Activated CD4-positive, alpha-beta memory T cell treated with anti-CD3 and anti-CD28 coated beads for 36 hours (primary cell): Measurements from ENCODE around the gene RASGRF2. TPM values are rescaled to one million over a fixed set of nuclear protein-coding genes. Genes with fewer than 3 reads are reported as not detected.

Experiments used
- CTCF ChIA-PET: fragments of 350-600 bp; sonication (Branson Sonifier 250); formaldehyde crosslinking; loops from one replicate; lab custom pipeline; 2021; ENCODE audit warnings: antibody characterized with exemption, inconsistent platforms; lab: Charles Lee
- POLR2A ChIA-PET: fragments of 350-600 bp; sonication (Branson Sonifier 250); formaldehyde crosslinking; loops from one replicate; lab custom pipeline; 2021; ENCODE audit warnings: antibody characterized with exemption; lab: Charles Lee
- DNase-seq: peaks from one replicate; pipeline ENCODE4 v3.0.0-alpha.2; 2020
- H3K27ac Mint-ChIP-seq: one replicate; pipeline ENCODE4 v1.8.0; 2021; ENCODE audit warnings: mixed read lengths
- H3K27me3 Mint-ChIP-seq: one replicate; pipeline ENCODE4 v1.8.0; 2021; ENCODE audit warnings: mixed read lengths
- H3K36me3 Mint-ChIP-seq: one replicate; pipeline ENCODE4 v1.8.0; 2021; ENCODE audit warnings: mixed read lengths
- H3K4me1 Mint-ChIP-seq: one replicate; pipeline ENCODE4 v1.8.0; 2021; ENCODE audit warnings: low read depth, mixed read lengths
- H3K4me3 Mint-ChIP-seq: one replicate; pipeline ENCODE4 v1.8.0; 2021; ENCODE audit warnings: mild to moderate bottlenecking, mixed read lengths
- H3K9me3 Mint-ChIP-seq: one replicate; pipeline ENCODE4 v1.8.0; 2021; ENCODE audit warnings: mixed read lengths
- intact Hi-C: fragments of 100-400 bp; cut with micrococcal nuclease; formaldehyde crosslinking; loops from one replicate; pipeline ENCODE4 v1.15.1; 2023
- total RNA-seq, 2 experiments: library from RNA; stranded (reverse); gene quantifications; one replicate each; pipeline ENCODE4 v1.2.3, GENCODE V29; 2021

The RASGRF2 gene
- total RNA-seq: 1 to 10 TPM; 7.6 to 8.6 TPM

GRCh38 chr5:80959768-80960442 is at the start of gene RASGRF2:
TSS of gene RASGRF2 (plus strand) at chr5:80960363. CDS start at chr5:80960739, 376 bp downstream.
- peak; percentile 67 for DNase-seq
- Mint-ChIP-seq H3K9me3 (no peaks in the 10 kb centered on the region), H3K27me3 (peaks cover 6% of the 10 kb centered on the region), H3K36me3 (no peaks in the 10 kb centered on the region), H3K27ac (peak within 1 kb of the TSS; percentile 56), H3K4me1 (peaks cover 48% of the 10 kb centered on the region), H3K4me3 (peak within 1 kb of the TSS; percentile 81)
- CTCF ChIA-PET: interaction anchor here (0.8 to 2.7 kb wide), 4 partner anchors 48 to 339 kb away, joined by 3 to 22 read pairs (median 7); no protein-coding TSS in a partner anchor
- intact Hi-C loops: loop anchor here (2.0 to 10.0 kb wide), 4 partner anchors 75 to 555 kb away; partner anchors contain the start of genes ZCCHC9 and ZFYVE16
- POLR2A ChIA-PET: interaction anchor here (0.6 kb wide), 1 partner anchor 111 kb away, joined by 3 read pairs; no protein-coding TSS in a partner anchor

- no peak overlapping the region for H3K4me3 Mint-ChIP-seq
- intact Hi-C loops: no loop called here
- H3K36me3 Mint-ChIP-seq: peaks cover 2% of the 10 kb centered on the region
- no peaks in the 10 kb centered on the region for H3K4me1 Mint-ChIP-seq
- POLR2A ChIA-PET: no interaction called here
- CTCF ChIA-PET: no interaction called here
- H3K9me3 Mint-ChIP-seq: no peaks in the 10 kb centered on the region
- no peak for DNase-seq
- no peaks in the 10 kb centered on the region for H3K27me3 Mint-ChIP-seq
- no peak overlapping the region for H3K27ac Mint-ChIP-seq
Measured at GRCh38 chr5:80912479-80912878, 47.7 kb upstream of the RASGRF2 start.

- Mint-ChIP-seq H3K4me3 (no peak overlapping the region), H3K4me1 (no peaks in the 10 kb centered on the region), H3K9me3 (no peaks in the 10 kb centered on the region), H3K27me3 (no peaks in the 10 kb centered on the region), H3K27ac (no peak overlapping the region), H3K36me3 (peaks cover 2% of the 10 kb centered on the region)
- intact Hi-C loops: no loop called here
- DNase-seq: no peak
- ChIA-PET CTCF (interaction anchor here (0.6 kb wide), 1 partner anchor 174 kb away, joined by 3 read pairs; no protein-coding TSS in a partner anchor), POLR2A (no interaction called here)
Measured at GRCh38 chr5:80915716-80916115, 44.4 kb upstream of the RASGRF2 start.

GRCh38 chr5:80916676-80917075 is 43.5 kb upstream of the RASGRF2 start:
- CTCF ChIA-PET: no interaction called here
- no peak overlapping the region for H3K27ac Mint-ChIP-seq
- H3K9me3 Mint-ChIP-seq: no peaks in the 10 kb centered on the region
- H3K4me1 Mint-ChIP-seq: no peaks in the 10 kb centered on the region
- no peak overlapping the region for H3K4me3 Mint-ChIP-seq
- DNase-seq: no peak
- no peaks in the 10 kb centered on the region for H3K36me3 Mint-ChIP-seq
- POLR2A ChIA-PET: no interaction called here
- no peaks in the 10 kb centered on the region for H3K27me3 Mint-ChIP-seq
- intact Hi-C loops: no loop called here

- no peaks in the 10 kb centered on the region for H3K9me3 Mint-ChIP-seq
- intact Hi-C loops: no loop called here
- ChIA-PET POLR2A (no interaction called here), CTCF (interaction anchor here (1.2 kb wide), 1 partner anchor 190 kb away, joined by 4 read pairs; no protein-coding TSS in a partner anchor)
- H3K27ac Mint-ChIP-seq: no peak overlapping the region
- H3K4me1 Mint-ChIP-seq: no peaks in the 10 kb centered on the region
- DNase-seq: no peak
- H3K27me3 Mint-ChIP-seq: no peaks in the 10 kb centered on the region
- H3K4me3 Mint-ChIP-seq: no peak overlapping the region
- no peaks in the 10 kb centered on the region for H3K36me3 Mint-ChIP-seq
Measured at GRCh38 chr5:80917631-80918030, 42.5 kb upstream of the RASGRF2 start.

- POLR2A ChIA-PET: no interaction called here
- no peak overlapping the region for H3K4me3 Mint-ChIP-seq
- CTCF ChIA-PET: no interaction called here
Measured at GRCh38 chr5:80919678-80920196, 40.4 kb upstream of the RASGRF2 start.

GRCh38 chr5:80920333-80920732 is 39.8 kb upstream of the RASGRF2 start:
- intact Hi-C loops: no loop called here
- no peak overlapping the region for H3K4me3 Mint-ChIP-seq
- H3K27me3 Mint-ChIP-seq: no peaks in the 10 kb centered on the region
- no peaks in the 10 kb centered on the region for H3K9me3 Mint-ChIP-seq
- H3K27ac Mint-ChIP-seq: no peak overlapping the region
- ChIA-PET CTCF (no interaction called here), POLR2A (no interaction called here)
- DNase-seq: no peak
- H3K4me1 Mint-ChIP-seq: peaks cover 2% of the 10 kb centered on the region
- H3K36me3 Mint-ChIP-seq: no peaks in the 10 kb centered on the region

More at GRCh38 chr5:80919678-80920196, 40.4 kb upstream of the RASGRF2 start:
- Mint-ChIP-seq H3K4me1 (no peaks in the 10 kb centered on the region), H3K36me3 (no peaks in the 10 kb centered on the region), H3K9me3 (no peaks in the 10 kb centered on the region), H3K27ac (no peak overlapping the region), H3K27me3 (no peaks in the 10 kb centered on the region)
- no peak for DNase-seq
- intact Hi-C loops: no loop called here

GRCh38 chr5:80921026-80921425 is 39.1 kb upstream of the RASGRF2 start:
- Mint-ChIP-seq H3K27me3 (no peaks in the 10 kb centered on the region), H3K27ac (no peak overlapping the region), H3K4me3 (no peak overlapping the region), H3K9me3 (no peaks in the 10 kb centered on the region), H3K36me3 (no peaks in the 10 kb centered on the region), H3K4me1 (peaks cover 3% of the 10 kb centered on the region)
- CTCF ChIA-PET: no interaction called here
- intact Hi-C loops: no loop called here
- POLR2A ChIA-PET: no interaction called here
- no peak for DNase-seq

GRCh38 chr5:80925931-80926330 is 34.2 kb upstream of the RASGRF2 start:
- Mint-ChIP-seq H3K4me3 (no peak overlapping the region), H3K9me3 (no peaks in the 10 kb centered on the region), H3K36me3 (no peaks in the 10 kb centered on the region), H3K27me3 (no peaks in the 10 kb centered on the region), H3K4me1 (peaks cover 3% of the 10 kb centered on the region), H3K27ac (no peak overlapping the region)
- no peak for DNase-seq
- intact Hi-C loops: no loop called here
- ChIA-PET CTCF (no interaction called here), POLR2A (interaction anchor here (0.6 kb wide), 1 partner anchor 35 kb away, joined by 5 read pairs; no protein-coding TSS in a partner anchor)

- POLR2A ChIA-PET: interaction anchor here (0.6 kb wide), 1 partner anchor 35 kb away, joined by 5 read pairs; no protein-coding TSS in a partner anchor
- H3K36me3 Mint-ChIP-seq: no peaks in the 10 kb centered on the region
Measured at GRCh38 chr5:80926536-80926935, 33.6 kb upstream of the RASGRF2 start.

GRCh38 chr5:80926979-80927656 is 33.0 kb upstream of the RASGRF2 start:
- ChIA-PET POLR2A (no interaction called here), CTCF (interaction anchor here (1.8 kb wide), 1 partner anchor 181 kb away, joined by 7 read pairs; no protein-coding TSS in a partner anchor)
- Mint-ChIP-seq H3K4me3 (no peak overlapping the region), H3K9me3 (no peaks in the 10 kb centered on the region), H3K4me1 (peaks cover 3% of the 10 kb centered on the region), H3K27me3 (no peaks in the 10 kb centered on the region), H3K27ac (no peak overlapping the region), H3K36me3 (no peaks in the 10 kb centered on the region)
- intact Hi-C loops: no loop called here
- no peak for DNase-seq

More at GRCh38 chr5:80926536-80926935, 33.6 kb upstream of the RASGRF2 start:
- Mint-ChIP-seq H3K9me3 (no peaks in the 10 kb centered on the region), H3K27me3 (no peaks in the 10 kb centered on the region), H3K4me3 (no peak overlapping the region), H3K4me1 (peaks cover 3% of the 10 kb centered on the region), H3K27ac (no peak overlapping the region)
- intact Hi-C loops: no loop called here
- no peak for DNase-seq
- CTCF ChIA-PET: interaction anchor here (1.8 kb wide), 1 partner anchor 182 kb away, joined by 7 read pairs; no protein-coding TSS in a partner anchor

- H3K27me3 Mint-ChIP-seq: no peaks in the 10 kb centered on the region
- DNase-seq: no peak
- intact Hi-C loops: no loop called here
- no peak overlapping the region for H3K27ac Mint-ChIP-seq
- no peak overlapping the region for H3K4me3 Mint-ChIP-seq
- H3K4me1 Mint-ChIP-seq: peaks cover 3% of the 10 kb centered on the region
- CTCF ChIA-PET: interaction anchor here (1.8 kb wide), 1 partner anchor 180 kb away, joined by 7 read pairs; no protein-coding TSS in a partner anchor
- no peaks in the 10 kb centered on the region for H3K36me3 Mint-ChIP-seq
- POLR2A ChIA-PET: no interaction called here
- H3K9me3 Mint-ChIP-seq: no peaks in the 10 kb centered on the region
Measured at GRCh38 chr5:80928073-80928472, 32.1 kb upstream of the RASGRF2 start.
